Measurements from ENCODE around the gene GRAPL.
"Not testable (repeated sequence)": the region's sequence is repeated elsewhere in the genome, so short reads cannot be mapped to it uniquely, and the experiment has no call there.

DNA sequence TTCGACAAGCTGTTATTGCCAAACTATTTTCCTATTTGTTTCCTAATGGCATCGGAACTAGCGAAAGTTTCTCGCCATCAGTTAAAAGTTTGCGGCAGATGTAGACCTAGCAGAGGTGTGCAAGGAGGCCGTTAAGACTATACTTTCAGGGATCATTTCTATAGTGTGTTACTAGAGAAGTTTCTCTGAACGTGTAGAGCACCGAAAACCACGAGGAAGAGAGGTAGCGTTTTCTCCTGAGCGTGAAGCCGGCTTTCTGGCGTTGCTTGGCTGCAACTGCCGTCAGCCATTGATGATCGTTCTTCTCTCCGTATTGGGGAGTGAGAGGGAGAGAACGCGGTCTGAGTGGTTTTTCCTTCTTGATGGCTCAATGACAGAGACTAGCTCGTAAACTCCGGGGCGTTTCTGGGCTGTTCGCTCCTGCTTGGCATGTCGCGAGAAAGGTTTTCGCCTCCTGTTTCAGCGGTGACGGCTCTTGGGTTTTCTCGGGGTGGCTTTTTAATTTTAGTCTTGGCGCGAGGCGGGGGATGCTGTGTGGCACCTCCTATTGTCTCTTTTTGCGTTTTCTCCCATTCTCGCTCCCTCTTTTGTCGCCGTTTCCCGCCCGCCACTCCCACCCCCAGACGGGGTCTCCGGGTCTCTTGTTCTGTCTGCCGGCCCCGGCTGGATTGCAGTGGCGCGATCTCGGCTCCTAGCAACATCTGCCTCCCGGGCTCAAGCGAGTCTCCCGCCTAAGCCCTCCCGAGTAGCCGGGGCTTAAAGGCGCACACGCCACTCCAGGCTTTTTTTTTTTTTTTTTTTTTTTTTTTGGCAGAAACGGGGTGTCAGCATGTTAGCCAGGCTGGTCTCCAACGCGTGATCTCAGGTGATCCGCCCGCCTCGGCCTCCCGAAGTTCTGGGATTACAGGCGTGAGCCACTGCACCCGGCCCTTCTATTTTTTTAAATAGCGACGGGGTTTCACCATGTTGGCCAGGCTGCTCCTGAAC is 60.8 kb downstream of the GRAPL start:
- TF ChIP-seq, protein P1, sequence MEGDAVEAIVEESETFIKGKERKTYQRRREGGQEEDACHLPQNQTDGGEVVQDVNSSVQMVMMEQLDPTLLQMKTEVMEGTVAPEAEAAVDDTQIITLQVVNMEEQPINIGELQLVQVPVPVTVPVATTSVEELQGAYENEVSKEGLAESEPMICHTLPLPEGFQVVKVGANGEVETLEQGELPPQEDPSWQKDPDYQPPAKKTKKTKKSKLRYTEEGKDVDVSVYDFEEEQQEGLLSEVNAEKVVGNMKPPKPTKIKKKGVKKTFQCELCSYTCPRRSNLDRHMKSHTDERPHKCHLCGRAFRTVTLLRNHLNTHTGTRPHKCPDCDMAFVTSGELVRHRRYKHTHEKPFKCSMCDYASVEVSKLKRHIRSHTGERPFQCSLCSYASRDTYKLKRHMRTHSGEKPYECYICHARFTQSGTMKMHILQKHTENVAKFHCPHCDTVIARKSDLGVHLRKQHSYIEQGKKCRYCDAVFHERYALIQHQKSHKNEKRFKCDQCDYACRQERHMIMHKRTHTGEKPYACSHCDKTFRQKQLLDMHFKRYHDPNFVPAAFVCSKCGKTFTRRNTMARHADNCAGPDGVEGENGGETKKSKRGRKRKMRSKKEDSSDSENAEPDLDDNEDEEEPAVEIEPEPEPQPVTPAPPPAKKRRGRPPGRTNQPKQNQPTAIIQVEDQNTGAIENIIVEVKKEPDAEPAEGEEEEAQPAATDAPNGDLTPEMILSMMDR (IDR thresholded peaks at IDR 0.05): not testable (repeated sequence)
- TF ChIP-seq POLR2A (IDR thresholded peaks at IDR 0.05): not testable (repeated sequence)
